ENCODE data around the gene NHEJ1.

DNA sequence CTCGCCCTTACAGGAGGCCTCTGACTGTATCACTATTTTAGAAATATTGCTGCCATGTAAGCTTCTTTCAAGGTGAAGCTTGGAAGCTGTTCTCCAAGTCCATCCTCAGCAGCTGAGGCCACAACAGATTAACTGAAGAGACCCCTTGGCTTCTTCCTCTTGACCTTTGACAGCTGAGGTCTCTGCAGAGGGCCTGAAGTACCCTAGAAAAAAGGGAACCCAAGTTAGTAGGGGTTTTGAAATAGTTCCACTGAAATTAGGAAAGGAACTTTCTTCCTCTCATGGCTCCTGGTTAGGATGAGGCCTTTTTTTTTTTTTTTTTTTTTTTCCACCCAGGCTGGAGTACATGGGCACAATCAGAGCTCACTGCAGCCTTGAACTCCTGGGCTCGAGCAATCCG lies 84.4 kb downstream of the NHEJ1 start:
- TF ChIP-seq YY1 (IDR thresholded peaks at IDR 0.05), result no peak
- TF ChIP-seq GABPA (IDR thresholded peaks at IDR 0.05 in 1 of 2, conservative IDR thresholded peaks at IDR 0.05 in 1 of 2), result no peak
- TF ChIP-seq, protein P1, sequence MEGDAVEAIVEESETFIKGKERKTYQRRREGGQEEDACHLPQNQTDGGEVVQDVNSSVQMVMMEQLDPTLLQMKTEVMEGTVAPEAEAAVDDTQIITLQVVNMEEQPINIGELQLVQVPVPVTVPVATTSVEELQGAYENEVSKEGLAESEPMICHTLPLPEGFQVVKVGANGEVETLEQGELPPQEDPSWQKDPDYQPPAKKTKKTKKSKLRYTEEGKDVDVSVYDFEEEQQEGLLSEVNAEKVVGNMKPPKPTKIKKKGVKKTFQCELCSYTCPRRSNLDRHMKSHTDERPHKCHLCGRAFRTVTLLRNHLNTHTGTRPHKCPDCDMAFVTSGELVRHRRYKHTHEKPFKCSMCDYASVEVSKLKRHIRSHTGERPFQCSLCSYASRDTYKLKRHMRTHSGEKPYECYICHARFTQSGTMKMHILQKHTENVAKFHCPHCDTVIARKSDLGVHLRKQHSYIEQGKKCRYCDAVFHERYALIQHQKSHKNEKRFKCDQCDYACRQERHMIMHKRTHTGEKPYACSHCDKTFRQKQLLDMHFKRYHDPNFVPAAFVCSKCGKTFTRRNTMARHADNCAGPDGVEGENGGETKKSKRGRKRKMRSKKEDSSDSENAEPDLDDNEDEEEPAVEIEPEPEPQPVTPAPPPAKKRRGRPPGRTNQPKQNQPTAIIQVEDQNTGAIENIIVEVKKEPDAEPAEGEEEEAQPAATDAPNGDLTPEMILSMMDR (IDR thresholded peaks at IDR 0.05; ENCODE audit: low read depth, low read length, missing input control), result no peak
- TF ChIP-seq JUND (IDR thresholded peaks at IDR 0.05), result no peak
- TF ChIP-seq, protein P2, sequence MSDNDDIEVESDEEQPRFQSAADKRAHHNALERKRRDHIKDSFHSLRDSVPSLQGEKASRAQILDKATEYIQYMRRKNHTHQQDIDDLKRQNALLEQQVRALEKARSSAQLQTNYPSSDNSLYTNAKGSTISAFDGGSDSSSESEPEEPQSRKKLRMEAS (IDR thresholded peaks at IDR 0.05), result no peak
- no peak for TF ChIP-seq SP1 (IDR thresholded peaks at IDR 0.05)
- TF ChIP-seq, protein P3, sequence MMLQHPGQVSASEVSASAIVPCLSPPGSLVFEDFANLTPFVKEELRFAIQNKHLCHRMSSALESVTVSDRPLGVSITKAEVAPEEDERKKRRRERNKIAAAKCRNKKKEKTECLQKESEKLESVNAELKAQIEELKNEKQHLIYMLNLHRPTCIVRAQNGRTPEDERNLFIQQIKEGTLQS (IDR thresholded peaks at IDR 0.05), result no peak
- TF ChIP-seq, protein P4, sequence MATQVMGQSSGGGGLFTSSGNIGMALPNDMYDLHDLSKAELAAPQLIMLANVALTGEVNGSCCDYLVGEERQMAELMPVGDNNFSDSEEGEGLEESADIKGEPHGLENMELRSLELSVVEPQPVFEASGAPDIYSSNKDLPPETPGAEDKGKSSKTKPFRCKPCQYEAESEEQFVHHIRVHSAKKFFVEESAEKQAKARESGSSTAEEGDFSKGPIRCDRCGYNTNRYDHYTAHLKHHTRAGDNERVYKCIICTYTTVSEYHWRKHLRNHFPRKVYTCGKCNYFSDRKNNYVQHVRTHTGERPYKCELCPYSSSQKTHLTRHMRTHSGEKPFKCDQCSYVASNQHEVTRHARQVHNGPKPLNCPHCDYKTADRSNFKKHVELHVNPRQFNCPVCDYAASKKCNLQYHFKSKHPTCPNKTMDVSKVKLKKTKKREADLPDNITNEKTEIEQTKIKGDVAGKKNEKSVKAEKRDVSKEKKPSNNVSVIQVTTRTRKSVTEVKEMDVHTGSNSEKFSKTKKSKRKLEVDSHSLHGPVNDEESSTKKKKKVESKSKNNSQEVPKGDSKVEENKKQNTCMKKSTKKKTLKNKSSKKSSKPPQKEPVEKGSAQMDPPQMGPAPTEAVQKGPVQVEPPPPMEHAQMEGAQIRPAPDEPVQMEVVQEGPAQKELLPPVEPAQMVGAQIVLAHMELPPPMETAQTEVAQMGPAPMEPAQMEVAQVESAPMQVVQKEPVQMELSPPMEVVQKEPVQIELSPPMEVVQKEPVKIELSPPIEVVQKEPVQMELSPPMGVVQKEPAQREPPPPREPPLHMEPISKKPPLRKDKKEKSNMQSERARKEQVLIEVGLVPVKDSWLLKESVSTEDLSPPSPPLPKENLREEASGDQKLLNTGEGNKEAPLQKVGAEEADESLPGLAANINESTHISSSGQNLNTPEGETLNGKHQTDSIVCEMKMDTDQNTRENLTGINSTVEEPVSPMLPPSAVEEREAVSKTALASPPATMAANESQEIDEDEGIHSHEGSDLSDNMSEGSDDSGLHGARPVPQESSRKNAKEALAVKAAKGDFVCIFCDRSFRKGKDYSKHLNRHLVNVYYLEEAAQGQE (IDR thresholded peaks at IDR 0.05), result no peak
- no peak for TF ChIP-seq TAF1 (conservative IDR thresholded peaks at IDR 0.05)
- no peak for TF ChIP-seq RXRA (IDR thresholded peaks at IDR 0.05)
- TF ChIP-seq RAD21 (IDR thresholded peaks at IDR 0.05), result no peak
- TF ChIP-seq, protein P5, sequence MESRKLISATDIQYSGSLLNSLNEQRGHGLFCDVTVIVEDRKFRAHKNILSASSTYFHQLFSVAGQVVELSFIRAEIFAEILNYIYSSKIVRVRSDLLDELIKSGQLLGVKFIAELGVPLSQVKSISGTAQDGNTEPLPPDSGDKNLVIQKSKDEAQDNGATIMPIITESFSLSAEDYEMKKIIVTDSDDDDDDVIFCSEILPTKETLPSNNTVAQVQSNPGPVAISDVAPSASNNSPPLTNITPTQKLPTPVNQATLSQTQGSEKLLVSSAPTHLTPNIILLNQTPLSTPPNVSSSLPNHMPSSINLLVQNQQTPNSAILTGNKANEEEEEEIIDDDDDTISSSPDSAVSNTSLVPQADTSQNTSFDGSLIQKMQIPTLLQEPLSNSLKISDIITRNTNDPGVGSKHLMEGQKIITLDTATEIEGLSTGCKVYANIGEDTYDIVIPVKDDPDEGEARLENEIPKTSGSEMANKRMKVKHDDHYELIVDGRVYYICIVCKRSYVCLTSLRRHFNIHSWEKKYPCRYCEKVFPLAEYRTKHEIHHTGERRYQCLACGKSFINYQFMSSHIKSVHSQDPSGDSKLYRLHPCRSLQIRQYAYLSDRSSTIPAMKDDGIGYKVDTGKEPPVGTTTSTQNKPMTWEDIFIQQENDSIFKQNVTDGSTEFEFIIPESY (IDR thresholded peaks at IDR 0.05), result no peak
